GM19351 (cell line): ENCODE data around the gene AGPAT3.
"Not testable (repeated sequence)": the region's sequence is repeated elsewhere in the genome, so short reads cannot be mapped to it uniquely, and the experiment has no call there.

Experiments used
- ATAC-seq: cut with Tn5 transposase; IDR thresholded peaks from one replicate; pipeline ENCODE4 v1.9.1; 2021; ENCODE audit warnings: mild to moderate bottlenecking, moderate library complexity; ENCODE audit not compliant: unreplicated experiment

Gene AGPAT3

DNA sequence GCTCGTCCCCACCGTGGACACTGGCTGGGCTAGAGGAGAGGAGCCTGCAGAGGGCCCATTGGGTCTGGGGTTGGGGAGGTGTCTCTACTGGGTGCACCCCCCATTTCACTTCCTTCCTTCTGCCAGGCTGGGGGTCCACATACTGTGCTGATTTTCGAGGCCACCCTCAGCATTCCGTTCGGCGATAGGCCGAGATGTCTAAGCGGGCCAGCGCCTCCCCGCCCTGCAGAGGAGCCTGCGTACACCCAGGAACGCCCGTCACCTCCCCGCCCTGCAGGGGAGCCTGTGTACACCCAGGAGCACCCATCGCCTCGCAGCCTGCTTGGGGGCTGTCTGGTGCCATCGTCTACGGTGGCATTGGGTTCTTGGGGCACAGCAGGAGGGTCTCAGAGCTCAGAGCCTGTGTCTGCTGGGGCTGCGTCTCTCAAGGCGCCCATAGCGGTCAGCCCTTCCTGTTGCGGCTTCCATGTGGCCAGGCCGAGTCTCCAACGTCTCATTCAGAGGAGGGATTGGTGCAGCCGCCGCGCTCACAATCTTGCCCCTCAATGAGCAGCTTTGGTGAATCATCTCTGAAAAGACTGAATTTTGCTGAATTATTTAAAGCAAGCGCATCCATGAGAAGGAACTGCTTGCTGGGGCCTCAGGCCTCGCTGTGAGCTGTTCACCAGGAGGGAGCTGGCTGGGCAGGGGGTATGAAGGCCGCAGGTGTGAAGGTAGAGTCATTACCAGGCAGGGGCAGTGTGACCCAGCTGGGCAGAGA is 30.7 kb upstream of the AGPAT3 start:
- ATAC-seq = no peak

DNA sequence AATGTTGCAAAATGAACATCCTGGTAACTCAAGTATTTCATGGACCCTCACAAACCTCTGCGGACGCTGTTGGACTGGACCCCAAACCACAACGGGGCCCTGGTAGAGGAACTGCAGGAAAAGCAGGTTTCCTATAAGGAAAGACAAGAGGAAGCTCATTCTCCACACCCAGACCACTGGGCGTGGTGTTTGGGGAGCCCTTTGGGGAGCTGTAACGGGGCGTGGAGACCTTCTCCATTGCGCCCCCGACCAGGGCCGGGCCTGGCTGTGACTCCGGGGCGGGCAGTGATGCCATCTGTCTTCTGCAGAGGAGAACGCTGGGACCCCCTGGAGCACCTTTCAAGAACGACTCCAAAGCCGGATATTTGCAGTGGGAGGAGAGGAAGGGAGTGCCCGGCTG is 30.0 kb upstream of the AGPAT3 start:
- no peak for ATAC-seq

DNA sequence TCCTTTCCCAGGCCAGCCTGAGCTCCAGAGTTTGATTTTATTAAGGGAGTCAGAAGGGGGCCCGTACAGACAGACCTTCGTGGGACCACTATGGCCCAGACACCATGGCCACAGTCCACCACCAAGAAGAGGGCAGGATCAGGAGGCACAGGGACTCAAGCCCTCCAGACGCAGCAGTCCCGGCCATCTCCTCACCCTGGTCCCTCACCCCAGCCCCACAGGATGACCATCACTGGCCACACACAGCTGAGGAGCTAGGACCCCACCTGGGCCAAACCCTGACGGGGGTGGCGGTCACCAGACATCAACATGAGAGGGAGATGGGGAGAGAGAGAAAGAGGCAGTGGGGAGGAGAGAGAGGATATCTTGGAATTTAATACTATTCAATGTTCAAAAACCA is 29.2 kb upstream of the AGPAT3 start:
- ATAC-seq = no peak

DNA sequence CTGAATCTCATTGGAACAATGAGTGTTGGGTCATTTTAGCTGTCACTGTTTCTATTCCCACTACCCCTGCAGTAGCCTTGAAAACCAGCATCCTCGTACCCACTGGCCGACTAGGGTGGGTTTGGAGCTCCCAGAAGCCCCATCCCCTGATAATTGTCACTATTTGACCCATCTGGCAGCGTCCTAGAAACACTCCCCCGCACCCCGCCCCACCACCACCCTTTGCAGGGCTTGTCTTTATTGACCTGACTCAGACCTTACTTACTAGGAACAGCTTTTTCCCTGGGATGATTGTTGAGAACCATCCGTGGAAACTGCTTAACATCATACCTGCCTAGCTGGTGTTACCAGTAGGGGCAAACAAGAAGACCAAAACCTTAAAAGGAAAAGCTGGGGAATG is 28.4 kb upstream of the AGPAT3 start:
- no peak for ATAC-seq

DNA sequence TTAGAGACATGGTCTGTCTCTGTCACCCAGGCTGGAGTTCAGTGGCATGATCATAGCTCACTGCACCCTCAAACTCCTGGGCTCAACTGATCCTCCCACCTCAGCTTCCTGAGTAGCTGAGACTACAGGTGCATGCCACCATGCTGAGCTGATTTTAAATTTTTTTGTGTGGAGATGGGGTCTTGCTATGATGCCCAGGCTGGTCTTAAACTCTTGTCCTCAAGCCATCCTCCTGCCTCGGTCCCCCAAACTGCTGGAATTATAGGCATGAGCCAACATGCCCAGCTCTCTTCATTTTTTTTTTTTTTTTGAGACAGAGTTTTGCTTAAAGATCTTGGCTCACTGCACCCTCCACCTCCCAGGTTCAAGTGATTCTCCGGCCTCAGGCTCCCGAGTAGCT is 24.8 kb upstream of the AGPAT3 start:
- ATAC-seq = no peak

DNA sequence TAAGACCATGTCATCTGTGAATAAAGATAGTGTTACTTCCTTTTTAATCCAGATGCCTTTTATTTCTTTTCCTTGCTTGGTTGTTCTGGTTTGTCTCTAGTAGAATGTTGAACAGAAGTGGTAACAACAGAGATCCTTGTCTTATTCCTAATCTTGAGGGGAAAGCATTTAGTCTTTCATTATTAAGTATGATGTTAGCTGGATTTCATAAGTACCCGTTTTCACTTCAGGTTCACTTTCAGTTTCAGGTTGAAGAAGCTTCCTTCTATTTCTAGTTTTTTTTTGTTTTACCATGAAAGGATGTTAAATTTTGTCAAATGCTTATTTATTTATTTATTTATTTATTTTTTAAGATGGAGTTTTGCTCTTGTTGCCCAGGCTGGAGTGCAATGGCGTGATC is 22.3 kb upstream of the AGPAT3 start:
- ATAC-seq = no peak

DNA sequence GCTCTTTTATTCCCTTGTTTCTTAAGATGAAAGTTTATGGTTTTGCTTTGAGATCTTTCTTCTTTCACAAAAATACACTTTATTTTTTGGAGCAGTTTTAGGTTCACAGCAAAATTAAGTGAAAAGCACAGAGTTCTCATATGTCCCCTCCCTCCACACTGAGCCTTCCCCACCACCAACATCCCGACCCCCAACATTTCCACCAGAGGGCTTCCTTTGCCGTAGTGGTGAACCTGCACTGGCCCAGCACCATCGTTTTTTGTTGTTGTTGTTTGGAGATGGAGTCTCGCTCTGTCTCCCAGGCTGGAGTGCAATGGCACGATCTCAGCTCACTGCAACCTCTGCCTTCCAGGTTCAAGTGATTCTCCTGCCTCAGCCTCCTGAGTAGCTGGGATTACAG is 20.1 kb upstream of the AGPAT3 start:
- ATAC-seq = not testable (repeated sequence)

DNA sequence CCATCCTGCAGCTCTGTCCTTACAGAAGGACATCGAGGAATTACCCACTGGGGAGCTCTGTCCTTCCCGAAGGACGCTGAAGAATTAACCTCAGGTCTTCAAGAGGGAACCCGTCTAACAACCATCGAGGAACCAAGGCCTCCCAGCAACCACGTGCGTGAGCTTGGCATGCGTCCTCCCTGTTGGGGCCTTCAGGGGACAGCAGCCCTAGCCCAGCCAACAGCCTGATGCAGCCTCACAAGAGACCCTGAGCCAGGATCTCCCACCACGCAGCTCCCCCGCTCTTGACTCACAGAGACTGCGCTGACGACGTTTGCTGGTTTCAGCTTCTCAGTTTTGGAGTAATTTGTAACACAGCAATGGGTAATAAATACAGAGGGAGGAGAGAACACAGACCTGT is 19.6 kb upstream of the AGPAT3 start:
- no peak for ATAC-seq

DNA sequence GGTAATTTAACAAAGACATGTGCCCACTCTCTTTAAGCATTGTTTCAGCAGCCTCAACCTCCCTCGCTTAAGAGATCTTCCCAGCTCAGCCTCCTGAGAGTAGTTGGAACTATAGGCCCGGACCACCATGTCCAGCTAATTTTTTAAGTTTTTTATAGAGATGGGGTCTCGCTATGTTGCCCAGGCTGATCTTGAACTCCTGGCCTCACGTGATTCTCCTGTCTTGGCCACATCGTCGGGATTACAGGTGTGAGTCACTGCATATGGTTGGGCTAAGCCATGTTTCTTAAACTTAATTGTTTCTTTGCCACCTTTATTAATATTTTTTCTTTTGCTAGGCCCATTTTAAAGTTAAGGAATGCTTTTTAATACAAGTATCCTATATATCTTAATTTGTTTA is 18.6 kb upstream of the AGPAT3 start:
- ATAC-seq = no peak

DNA sequence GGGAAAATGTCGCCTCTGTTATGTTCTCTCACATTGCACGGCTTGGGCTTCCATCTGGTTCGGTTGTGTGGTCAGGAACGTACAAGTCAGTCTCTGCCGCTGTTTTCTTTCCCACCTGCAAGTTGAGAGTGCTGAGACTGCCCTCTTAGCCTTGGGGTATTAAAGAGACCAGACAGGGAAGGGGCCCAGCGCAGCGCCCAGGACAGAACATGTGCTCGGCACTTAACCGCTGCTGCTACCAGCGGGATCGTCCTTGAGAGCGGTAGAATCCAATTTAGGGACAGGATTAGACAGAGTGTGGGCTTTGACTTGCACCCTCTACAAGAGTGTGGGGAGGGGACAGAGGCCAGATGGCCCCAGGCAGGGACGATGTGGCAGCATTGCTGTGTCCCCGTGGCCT is 17.7 kb upstream of the AGPAT3 start:
- no peak for ATAC-seq

DNA sequence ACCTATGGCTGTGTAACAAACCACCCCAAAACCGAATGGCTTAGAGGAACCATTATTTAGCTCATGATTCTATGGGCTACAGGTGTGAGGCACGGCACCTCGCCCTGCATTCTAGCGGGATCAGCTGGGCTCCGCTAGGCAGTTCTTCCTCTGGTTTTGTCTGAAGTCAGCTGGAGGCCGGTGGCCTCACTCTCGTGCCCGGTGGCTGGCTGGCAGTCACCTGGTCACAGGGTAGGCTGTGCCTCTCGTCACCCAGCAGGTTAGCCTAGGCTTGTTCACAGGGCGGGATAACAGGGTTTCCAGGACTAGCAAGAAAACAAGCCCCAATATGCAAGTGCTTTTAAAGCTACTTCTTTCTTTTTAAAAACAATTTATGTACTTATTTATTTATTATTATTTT is 16.3 kb upstream of the AGPAT3 start:
- no peak for ATAC-seq

DNA sequence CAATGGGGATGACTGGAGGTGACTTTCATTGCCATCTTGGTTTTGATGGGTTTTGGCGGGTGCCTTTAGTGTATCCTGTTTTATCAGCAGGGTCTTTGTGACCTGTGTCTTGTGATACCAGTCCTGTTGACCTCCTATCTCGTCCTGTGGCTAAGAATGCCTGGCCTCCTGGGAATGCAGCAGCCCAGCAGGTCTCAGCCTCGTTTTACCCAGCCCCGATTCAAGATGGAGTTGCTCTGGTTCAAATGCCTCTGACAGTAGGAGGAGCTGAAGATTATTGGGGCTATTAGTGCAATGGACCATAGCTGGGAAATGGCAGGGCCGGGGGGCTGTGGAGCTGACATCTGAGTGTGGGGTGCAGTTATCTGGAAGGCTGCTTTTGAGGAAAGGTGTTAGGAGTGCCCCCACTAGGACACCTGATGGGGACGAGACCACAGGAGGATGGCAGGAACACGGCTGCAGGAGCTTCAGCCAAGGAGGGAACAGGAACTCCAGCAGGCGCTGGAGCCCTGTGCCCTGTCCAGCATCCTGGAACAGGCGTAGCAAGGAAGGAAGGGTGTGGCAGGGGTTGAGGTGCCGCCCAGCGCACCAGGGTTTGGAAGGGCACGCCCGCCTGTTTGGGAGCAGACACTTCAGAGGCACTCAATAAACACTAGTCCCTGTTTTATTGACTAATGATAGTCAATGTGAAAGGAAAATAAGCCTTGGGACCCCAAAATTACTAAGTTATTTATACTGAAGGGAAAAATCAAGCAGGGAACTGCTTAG is 15.3 kb upstream of the AGPAT3 start:
- ATAC-seq = no peak

DNA sequence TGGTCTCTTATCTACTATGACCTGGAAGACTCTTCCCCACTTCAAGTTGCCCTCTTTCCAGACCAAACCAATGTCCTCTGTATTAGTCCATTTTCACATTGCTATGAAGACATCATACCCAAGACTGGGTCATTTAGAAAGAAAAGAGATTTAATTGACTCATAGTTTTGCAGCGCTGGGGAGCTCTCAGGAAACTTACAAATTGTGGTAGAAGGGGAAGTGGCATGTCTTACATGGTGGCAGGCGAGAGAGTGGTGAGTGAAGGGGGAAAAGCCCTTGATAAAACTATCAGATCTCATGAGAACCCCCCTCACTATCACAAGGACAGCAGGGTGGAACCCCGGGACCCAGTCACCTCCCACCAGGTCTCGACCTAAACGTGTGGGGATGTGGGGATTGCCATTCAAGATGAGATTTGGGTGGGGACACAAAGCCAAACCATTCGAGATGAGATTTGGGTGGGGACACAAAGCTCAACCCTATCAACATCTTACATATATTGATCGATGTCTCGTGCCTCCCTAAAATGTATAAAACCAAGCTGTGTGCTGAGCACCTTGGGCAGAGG is 14.2 kb upstream of the AGPAT3 start:
- no peak for ATAC-seq

DNA sequence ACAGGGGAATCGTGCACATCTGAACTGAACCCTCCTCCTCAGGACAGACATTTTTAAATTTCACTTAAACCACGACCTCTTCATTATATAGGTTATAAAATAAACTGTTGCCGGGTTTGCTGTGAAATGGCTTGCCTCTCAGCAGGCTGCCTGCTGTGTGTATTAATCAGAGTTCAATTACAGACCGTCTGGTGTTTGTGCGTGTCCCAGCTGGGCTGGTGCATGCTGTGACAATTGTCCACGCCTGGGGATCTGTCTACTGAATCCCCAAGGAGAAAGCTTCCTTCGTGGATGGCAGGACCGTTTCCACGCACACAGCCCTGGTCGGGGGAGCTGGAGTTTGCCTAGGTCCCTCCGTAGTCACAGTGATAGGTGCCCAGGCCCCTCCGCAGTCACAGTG is 13.4 kb upstream of the AGPAT3 start:
- no peak for ATAC-seq

DNA sequence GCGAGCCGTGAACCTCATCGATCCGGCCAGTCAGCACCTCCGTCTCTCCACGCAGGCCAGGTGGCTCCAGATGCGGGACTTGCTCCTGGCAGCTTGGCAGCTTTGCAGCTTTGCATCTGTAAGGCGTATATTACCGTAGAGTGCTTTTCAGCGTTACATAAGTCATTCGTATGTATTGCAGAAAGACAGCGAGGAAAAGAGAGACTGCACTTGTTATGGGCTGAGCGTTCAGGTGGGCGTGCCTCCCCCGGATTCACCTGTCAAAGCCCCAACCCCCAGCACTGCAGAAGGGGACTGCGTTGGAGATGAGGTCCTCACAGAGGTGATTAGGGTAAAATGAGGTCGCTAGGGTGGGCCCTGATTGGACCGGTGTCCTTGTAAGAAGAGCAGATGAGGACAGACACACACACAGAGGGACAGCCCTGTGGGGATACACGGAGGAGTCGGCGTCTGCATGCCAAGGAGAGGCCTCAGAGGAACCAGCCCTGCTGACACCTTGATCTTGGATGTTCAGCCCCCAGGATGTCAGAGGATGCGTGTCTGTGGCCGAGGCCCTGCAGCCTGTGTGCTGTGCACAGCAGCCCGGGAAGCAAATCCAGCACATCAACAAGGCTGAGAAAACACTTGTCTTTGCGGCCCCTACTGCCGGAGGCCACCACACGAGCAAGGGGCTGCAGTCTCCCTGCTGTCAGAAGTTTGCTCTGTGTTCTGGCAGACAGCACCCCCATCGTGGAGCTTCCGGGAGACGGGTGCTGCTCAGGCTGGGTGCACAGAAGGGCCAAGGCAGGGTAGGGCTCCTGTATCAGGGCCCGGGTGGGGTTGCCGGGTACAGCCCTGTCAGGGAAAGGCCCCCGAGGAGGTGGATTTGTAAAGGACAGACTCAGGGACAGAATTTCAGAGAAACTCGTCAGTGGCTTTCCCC is 10.9 kb upstream of the AGPAT3 start:
- ATAC-seq = no peak

DNA sequence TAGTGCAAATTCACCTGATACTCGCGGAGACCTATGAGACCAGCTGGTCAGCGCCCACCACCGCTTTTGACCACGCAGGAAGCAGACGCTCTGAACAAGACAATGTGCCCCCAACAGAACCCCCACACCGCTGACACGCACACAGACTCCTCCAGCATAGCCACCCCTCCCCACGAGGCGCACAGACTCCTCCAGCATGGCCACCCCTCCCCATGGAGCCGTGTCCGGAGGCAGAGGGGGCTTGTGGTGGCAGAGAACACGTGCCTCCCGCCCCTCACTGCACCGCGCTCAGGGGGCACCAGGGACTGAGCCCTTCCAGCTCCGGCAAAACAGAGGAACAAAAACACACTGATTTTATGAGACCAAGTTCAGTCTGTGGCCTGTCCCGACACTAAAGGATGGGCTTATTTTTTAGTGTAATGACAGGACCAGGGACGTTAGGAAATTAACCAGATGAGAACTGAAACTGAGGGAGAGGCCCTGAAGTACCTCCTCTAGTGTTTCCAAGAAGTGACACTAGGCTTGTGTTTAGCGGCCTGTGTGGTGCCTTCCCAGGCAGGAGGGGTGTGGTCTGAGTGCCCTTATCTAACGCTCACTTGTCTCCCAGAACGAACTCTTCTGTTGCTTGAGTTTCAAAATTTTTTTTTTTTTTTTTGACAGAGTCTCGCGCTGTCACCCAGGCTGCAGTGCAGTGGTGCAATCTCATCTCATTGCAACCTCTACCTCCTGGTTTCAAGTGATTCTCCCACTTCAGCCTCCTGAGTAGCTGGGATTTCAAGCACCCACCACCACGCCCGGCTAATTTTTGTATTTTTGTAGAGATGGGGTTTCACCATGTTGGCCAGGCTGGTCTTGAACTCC is 10.0 kb upstream of the AGPAT3 start:
- peak; percentile 78 for ATAC-seq

DNA sequence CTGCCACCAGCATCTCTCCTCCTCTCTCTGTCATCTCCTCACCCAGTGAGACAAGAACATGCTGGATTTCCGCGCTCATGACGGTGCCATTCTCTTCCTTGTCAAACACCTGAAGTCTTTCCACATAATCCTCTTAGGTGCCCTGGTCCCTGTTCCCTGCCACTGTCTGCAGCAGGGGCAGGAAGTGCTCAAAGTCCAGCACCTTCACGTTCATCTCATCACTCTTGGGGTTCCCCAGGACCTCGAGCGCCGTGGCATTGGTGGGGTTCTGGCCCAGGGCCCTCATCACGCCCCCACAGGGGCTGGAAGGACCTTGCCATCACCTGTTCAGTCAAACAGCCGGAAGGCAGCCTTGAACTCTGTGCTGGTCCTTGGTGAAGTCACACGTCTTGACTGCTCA is 9.1 kb upstream of the AGPAT3 start:
- no peak for ATAC-seq

DNA sequence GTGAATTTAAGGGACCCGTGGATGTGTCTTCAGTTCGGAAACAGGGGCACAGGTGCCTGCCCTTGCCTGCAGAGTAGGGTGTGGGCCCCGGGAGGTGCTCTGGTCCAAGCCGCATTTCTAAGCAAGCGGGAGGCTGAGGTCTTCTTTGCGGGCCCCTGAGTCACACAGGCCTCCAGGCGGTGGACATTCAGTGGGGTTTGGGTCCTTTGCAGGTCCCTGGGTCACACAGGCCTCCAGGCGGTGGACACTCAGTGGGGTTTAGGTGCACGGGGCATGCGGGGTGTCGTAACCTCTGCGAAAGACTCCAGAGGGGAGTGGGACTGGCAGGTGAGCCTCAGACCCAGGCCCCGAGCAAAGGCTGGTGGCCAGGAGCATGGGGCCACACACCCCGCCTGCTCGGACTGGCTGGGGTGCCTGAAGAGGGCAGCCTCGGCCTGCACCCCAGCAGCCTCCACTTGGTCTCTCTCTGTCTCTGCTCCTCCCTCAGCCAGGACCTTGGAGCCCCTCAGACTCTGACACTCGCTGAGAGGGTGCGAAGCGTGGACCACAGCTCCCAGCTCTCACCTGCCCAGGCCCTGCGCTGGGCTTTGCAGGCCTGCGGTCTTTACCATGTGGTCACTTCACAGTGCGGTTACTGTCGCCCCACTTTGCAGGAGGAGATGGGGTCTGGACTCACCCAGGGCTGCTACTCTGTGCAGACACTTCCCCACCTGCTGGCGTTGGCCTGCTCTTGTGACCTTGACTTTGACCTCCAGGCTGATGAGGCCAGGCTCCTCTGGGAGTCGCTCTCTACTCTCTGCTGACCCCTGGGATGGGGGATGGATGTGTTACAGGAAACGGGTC is 6.0 kb upstream of the AGPAT3 start:
- ATAC-seq = no peak

DNA sequence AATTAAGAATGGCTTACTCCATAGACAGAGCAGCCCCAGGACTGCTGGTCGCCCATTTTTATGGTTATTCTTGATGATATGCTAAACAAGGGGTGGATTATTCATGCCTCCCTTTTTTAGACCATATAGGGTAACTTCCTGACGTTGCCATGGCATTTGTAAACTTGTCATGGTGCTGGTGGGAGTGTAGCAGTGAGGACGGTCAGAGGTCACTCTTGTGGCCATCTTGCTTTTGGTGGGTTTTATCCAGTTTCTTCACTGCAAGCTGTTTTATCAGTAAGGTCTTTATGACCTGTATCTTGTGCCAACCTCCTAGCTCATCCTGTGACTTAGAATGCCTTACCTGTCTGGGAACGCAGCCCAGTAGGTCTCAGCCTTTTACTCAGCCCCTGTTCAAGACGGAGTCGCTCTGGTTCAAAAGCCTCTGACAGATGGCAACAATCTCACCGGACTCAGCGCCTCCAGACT is 5.2 kb upstream of the AGPAT3 start:
- no peak for ATAC-seq
